ENCODE results near the gene SP8.

SP8 gene

GRCh38 chr7:20783125-20783699, 3.5 kb downstream of the SP8 start:
- Histone ChIP-seq H3K9me3 (ENCODE audit: severe bottlenecking) (no peaks in the 10 kb centered on the region), H3K36me3 (no peaks in the 10 kb centered on the region), H3K4me3 (ENCODE audit: low read depth, low read length) (no peak overlapping the region), H3K27me3 (ENCODE audit: insufficient read depth, low read depth, severe bottlenecking) (peaks cover 96% of the 10 kb centered on the region), H3K27ac (no peak overlapping the region)
- no peak for DNase-seq
- TF ChIP-seq CTCF (IDR thresholded peaks at IDR 0.05; ENCODE audit: low read depth, low read length), result no peak

DNA sequence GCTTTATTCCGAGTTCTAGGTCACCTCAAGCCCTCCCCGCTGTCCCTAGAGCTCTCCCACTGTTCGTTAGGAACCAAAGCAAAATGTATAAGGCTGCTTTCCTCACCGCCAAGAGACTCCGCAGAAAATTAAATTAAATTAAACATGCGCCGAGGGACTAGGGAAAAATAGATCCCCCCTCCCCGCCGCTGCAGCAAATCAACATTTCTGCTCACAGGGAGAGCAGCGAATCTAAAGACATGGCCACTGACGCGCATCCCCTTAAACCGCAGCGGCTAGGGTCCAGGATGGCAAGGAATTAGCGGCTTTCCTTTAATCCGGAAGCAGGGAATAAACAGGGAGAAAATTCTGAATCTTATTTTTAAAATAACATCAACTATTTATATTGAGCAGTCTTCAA, 7.6 kb downstream of the SP8 start:
- Histone ChIP-seq H3K36me3 (no peaks in the 10 kb centered on the region), H3K27me3 (ENCODE audit: insufficient read depth, low read depth, severe bottlenecking) (peaks cover 94% of the 10 kb centered on the region), H3K4me3 (ENCODE audit: low read depth, low read length) (no peak overlapping the region), H3K27ac (no peak overlapping the region), H3K9me3 (ENCODE audit: severe bottlenecking) (no peaks in the 10 kb centered on the region)
- no peak for TF ChIP-seq CTCF (IDR thresholded peaks at IDR 0.05; ENCODE audit: low read depth, low read length)
- no peak for DNase-seq

- Histone ChIP-seq H3K27me3 (ENCODE audit: insufficient read depth, low read depth, severe bottlenecking) (peaks cover 85% of the 10 kb centered on the region), H3K9me3 (ENCODE audit: severe bottlenecking) (no peaks in the 10 kb centered on the region), H3K4me3 (ENCODE audit: low read depth, low read length) (peak overlapping the region; percentile 42), H3K36me3 (no peaks in the 10 kb centered on the region), H3K27ac (no peak overlapping the region)
- DNase-seq, result peak; percentile 64
- peak; percentile 90 for TF ChIP-seq CTCF (IDR thresholded peaks at IDR 0.05; ENCODE audit: low read depth, low read length)
Measured at GRCh38 chr7:20778063-20778721, 8.5 kb downstream of the SP8 start.

DNA sequence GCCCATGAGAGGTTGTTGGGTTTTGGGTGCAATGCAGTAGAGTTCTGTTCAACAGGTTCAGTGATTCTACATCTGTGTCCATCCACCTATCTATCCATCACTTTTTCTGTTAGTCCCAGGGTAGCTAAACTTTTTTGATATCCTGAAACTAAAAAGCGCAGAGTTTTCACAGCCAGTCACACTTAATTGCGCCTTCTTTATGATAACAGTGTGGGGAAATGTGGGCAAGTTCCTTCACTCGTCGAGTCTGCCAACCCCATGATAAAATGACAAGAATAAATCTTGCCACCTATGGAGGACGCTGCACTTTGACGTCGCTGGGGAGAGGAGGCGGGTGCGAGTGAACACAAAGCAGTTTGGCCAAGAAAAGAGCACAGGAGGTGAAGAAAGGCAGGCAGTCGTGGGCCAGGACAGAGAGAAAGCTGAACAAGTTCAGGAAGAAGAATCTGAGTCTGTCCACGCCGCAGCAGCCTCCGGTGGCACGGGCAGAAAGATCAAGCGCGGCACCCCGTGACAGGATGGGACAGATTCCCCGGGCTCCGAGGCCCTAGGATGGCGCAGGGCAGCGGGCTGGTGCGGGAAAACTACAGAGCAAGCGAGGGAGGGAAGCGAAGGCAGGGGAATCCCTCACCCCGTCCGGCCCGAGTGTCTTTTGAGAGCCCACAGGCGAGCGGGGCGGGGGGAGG, 9.2 kb downstream of the SP8 start:
- TF ChIP-seq CTCF (IDR thresholded peaks at IDR 0.05; ENCODE audit: low read depth, low read length), result no peak
- no peaks in the 10 kb centered on the region for H3K9me3 ChIP-seq (ENCODE audit: severe bottlenecking)
- H3K36me3 ChIP-seq, result no peaks in the 10 kb centered on the region
- H3K4me3 ChIP-seq (ENCODE audit: low read depth, low read length), result peak overlapping the region; percentile 42
- no peak overlapping the region for H3K27ac ChIP-seq
- no peak for DNase-seq
- H3K27me3 ChIP-seq (ENCODE audit: insufficient read depth, low read depth, severe bottlenecking), result peaks cover 79% of the 10 kb centered on the region

DNA sequence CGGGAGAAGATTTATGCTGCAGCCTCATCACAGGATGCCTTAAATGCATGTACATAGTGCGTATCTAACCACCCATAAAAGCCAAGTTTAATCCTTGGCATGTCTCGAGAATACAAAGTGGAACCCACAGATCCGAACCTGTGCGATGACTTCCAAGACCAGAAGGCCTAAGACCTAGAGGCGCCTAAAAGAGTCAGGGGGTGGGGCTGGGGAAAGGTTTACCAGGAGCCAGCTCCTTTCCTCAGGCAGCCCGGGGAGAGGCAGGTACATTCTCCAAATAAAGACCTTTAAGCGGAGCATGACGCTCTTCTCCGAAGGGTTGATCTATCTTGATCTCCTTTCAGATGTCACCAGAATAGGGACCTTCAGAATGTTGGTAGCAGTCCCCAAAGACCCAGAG, 9.7 kb downstream of the SP8 start:
- no peak for TF ChIP-seq CTCF (IDR thresholded peaks at IDR 0.05; ENCODE audit: low read depth, low read length)
- no peak overlapping the region for H3K27ac ChIP-seq
- H3K9me3 ChIP-seq (ENCODE audit: severe bottlenecking), result no peaks in the 10 kb centered on the region
- H3K27me3 ChIP-seq (ENCODE audit: insufficient read depth, low read depth, severe bottlenecking), result peaks cover 73% of the 10 kb centered on the region
- DNase-seq, result no peak
- H3K36me3 ChIP-seq, result no peaks in the 10 kb centered on the region
- H3K4me3 ChIP-seq (ENCODE audit: low read depth, low read length), result no peak overlapping the region
